HG03439 (cell line): Measurements from ENCODE around the gene FAH.
"Not testable (repeated sequence)": the region's sequence is repeated elsewhere in the genome, so short reads cannot be mapped to it uniquely, and the experiment has no call there.

ENCODE experiments used
- ATAC-seq: cut with Tn5 transposase; IDR thresholded peaks from one replicate; pipeline ENCODE4 v1.9.1; 2021; ENCODE audit warnings: mild to moderate bottlenecking, moderate library complexity; ENCODE audit not compliant: unreplicated experiment

Gene FAH

DNA sequence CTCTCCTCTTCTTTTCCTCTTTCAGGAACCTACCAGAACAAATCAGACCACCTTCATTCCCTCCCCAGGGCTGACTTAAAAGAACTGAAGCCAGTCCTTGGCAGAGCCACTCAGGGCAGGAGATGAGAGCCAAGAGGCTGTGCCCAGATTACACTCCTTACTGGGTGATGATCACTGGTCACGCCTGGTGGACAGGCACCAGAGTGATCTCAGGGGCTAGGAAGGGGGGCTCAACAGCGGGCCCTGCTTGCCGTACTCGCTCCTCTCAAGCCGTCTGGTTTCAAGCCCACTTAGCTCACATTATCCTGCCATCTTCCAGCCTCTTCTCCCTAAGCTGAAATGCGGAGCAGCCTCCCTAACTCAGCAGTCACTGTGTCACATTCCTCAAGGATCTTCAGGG, 1.7 kb upstream of the FAH start:
- ATAC-seq = no peak

DNA sequence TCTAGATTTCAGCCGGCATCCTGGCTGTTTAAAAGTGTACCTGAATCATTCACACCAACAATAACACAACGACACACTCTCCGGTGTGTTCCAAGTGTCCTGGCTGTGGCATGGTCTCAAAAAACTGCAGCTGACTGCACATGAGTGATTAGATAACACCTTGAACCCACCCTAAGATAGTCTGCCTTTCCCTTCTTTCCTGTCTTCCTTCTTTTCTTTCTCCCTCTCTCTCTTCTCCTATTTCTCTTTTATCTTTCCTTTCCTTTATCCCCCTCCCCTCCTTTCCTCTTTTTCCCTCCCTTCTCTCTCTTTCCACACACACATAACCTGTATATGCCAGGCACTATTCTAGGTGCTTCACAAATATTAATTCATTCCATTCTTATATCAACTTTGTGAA, 1.2 kb upstream of the FAH start:
- ATAC-seq = no peak

DNA sequence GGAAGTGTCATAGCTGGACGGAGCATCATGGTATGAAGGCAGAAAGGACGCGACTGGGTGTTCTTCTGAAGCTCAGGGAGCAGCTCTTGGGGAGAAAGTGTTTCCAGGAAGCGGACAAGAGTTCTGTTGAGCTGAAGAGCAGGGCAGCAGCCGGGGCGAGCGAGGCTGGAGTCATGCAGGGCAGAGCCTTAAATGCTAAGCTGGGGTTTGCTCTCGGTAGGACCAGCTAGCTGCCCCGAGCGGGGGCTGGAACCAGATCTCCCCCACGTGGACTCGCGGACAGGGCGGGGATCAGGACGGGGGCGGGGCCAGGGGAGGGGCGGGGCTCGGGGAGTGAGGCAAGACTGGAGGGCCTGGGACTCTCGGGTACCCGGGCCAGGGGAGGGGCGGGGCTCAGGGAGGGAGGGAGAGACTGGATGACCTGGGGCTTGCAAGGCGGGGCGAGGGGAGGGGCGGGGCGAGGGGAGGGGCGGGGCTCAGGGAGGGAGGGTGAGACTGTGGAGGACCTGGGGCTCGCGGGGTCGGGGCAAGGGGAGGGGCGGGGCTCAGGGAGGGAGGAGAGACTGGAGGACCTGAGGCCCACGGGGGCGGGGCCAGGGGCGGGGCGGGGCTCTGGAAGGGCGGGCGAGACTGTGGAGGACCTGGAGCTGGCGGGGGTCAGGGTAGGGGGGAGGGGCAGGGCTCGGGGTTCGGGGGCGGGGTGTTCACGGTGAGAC, 461 bp upstream of the FAH start:
- peak; percentile 52 for ATAC-seq

DNA sequence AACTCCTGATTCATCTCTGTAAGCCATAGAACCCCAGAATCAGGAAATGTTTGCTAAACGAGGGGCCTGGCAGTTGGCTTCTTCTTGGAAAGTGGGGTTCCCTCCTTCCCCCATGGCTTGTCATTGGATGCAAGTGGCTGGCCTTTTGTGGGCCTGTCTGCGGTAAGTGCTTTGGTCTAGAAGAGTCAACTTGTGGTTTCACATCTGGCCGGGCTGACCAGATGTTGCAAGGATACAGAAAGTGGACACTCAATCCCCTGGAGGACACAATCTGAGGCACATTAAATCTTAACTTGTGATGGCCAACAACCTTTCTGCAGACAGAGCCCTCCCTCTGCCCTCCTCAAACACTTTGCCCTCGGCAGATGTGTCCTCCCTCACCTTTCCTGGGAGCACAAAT, 1.1 kb downstream of the FAH start:
- no peak for ATAC-seq

DNA sequence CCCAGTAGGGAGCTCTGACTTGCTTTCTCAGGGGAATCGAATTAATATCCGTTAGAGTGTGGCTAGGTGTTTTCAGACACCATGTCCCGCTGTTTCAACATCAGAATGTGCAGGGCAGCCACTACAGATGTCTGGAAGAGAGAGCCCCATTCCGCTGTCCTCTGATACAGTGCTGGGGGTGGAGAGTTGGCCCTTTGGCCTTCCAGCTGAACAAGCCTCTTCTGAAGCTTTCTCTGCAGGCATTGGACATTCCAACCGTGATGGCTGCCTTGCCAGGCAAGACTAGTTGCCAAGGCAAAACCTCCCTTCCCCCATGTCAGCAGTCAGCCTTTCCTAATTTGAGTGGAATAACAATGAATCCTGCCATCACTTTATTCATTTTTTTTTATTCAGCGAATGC, 1.5 kb downstream of the FAH start:
- ATAC-seq = no peak

DNA sequence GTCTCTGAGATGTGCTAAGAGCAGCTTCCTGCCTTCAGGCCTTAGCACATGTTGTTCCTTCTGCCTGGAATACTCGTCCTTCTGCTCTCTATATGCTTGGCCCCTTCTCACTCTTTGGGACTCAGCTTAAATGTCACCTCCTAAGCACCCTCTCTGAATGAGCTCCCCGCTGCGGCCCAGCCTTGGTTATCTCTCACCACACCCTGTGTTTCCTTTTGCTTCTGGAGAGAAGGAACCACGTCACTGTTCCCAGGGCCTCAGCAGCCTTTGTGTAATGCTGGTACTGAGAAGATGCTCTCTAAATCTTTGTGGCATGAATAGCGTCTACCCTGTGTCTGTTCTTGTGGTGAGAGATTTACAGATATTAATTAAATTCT, 2.2 kb downstream of the FAH start:
- ATAC-seq = no peak

DNA sequence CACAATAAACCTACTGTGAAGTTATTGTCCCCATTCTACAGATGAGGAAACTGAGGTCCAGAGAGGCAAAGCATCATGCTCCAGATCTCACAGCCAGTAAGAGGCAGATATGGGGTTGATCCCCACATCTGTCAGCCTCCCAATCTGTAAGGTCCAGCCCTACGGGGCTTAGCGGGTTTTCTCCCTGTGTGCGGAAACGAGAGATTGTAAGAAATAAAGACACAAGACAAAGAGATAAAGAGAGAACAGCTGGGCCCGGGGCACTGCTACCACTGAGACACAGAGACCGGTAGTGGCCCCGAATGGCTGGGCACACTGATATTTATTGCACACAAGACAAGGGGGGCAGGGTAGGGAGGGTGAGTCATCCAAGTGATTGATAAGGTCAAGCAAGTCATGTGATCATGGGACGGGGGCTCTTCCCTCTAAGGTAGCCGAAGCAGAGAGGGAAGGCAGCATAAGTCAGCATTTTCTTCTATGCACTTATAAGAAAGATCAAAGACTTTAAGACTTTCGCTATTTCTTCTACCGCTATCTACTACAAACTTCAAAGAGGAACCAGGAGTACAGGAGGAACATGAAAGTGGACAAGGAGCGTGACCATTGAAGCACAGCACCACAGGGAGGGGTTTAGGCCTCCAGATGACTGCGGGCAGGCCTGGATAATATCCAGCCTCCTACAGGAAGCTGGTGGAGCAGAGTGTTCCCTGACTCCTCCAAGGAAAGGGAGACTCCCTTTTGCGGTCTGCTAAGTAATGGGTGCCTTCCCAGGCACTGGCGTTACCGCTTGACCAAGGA, 2.8 kb downstream of the FAH start:
- not testable (repeated sequence) for ATAC-seq

DNA sequence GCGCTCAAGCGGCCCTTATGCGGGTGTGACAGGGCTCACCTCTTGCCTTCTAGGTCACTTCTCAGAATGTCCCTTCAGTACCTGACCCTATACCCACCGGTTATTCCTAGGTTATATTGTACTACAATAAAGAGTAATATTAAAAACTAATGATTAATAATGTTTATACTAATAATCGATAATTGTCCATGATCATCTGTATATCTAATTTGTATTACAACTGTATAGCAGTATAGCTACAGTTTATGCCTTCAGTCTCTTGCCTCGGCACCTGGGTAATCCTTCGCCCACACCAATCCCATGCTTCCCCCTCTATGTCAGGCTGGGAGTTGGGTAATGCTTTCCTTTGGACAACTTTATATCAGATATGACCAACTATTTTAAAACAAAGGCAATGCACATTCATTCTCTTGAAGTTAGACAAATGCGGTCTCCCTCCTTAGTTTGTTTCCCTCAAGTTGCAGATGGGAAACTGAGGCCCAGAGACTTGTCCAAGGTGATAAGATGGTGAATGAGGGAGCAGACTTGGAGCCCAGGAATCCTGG, 3.4 kb downstream of the FAH start:
- ATAC-seq = no peak

DNA sequence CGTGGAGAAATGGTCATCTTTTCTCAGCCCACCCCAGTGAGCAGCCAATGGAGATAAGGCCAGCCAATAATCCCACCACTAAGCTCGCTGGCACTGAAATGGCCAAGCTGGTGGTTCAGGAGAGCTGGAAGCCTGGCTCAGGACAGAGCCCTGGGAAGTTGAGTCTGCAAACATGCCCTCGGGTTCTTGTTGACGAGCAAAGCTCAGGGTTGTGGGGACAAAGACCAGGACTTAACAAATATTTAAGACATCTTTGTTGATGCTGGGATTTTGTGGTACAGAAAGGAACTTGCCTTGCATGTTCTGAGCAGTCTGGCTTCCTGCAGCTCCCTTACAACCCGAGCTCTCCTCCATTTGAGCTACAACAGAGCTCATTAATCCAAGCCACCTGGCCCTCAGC, 4.4 kb downstream of the FAH start:
- no peak for ATAC-seq

DNA sequence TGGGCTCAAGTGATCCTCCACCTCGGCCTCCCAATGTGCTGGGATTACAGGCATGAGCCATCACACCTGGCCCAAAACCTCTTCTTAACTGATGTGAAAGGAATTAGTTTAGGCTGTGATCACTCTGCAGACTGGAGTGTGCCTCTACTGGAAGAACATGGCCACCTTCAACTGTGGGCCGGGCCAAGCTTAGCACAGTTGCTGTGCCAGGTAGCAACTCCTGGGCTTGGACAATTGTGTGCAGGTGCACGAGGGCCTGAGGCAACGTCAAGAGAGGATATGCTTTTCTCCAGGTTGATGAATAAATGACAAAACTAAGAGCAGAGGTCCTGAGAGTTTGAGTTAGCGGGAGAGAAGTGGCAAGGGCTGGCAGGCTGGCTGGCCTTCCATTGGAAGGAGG, 6.5 kb downstream of the FAH start:
- no peak for ATAC-seq

DNA sequence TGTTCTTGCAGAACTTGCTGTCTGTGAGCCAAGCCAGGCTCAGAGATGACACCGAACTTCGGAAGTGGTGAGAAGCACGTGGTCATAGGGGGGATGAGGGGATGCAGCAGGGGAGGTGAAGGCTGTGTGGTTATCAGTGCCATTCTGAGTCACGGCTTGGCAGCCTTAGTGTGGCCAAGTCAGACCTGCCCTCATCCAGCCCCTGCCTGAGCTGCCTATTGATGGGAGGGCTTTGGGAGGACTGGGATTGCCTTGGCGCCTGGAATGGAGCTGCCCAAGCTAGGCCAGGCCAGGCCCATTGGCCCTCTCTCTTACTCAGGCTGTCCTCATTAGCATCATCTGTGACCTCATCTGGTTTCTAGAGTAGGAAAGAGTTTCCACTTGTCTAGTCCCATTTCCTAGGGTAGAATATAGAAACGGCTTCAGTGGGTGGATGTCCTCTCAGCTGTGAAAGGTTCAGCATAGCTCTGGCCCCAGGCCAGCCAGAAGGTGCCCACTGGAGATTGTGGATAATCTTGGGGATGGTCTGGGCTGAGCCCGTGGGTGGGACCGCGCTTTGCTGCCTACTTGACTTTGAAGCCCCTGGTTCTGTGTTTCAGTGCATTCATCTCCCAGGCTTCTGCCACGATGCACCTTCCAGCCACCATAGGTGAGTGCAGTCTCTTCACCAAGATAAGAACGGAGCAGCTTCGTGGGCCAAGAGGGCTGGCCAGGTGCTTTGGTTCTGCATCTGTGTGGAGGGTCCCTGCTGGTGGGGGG, 7.2 kb downstream of the FAH start:
- no peak for ATAC-seq

DNA sequence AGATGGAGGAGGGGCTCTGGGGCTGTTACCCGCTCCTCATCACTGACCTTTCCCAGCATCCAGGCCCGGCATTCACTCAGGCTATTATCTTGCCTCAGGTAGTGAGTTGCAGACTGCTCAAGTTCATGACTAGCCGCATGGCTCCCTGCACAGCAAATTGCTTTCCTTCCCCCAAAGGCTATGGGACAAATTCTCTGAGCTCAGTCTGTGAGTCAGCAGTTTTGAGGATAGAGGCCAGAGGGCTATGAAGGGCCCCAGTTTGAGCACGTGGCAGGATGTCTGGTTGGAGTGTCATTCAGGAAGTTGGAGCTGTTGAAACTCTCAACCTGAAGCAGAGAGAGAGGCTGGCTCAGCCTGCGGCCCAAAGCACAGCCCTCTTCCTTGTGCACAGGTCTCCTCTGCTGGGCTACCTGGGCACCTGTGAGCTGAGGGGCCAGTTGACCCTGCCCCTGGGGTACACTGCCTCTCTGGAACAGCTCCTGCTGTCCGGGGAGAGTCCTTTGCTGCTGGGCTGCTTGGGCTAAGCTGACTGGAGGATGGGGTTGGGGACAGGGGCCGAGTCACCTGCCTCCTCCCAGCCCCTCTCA, 7.9 kb downstream of the FAH start:
- no peak for ATAC-seq

DNA sequence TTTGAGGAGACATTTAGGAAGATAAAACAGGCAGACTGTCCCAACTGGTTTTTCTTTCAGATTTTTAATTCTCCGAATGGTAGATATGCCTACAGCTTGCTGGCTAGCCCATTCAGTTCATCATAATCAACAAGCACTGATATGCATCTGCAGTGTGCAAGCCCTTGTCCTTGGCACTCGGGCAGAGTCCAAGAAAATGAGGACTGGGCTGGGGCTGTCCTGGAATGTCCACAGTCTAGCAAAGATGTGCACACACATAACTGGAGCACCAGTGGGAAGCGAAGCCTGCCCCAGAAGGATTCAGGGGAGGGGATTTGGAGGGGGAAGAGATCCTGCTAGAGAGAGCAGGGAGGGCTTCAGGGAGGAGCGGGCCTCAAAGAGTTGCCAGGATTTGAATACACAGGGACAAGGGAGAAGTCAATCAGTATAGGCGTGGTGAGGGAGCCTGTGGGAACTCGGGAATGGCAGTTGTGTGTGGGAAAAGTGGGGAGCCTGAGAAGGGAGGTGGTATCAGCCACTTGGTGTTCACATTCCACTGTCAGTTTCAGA, 8.7 kb downstream of the FAH start:
- no peak for ATAC-seq

DNA sequence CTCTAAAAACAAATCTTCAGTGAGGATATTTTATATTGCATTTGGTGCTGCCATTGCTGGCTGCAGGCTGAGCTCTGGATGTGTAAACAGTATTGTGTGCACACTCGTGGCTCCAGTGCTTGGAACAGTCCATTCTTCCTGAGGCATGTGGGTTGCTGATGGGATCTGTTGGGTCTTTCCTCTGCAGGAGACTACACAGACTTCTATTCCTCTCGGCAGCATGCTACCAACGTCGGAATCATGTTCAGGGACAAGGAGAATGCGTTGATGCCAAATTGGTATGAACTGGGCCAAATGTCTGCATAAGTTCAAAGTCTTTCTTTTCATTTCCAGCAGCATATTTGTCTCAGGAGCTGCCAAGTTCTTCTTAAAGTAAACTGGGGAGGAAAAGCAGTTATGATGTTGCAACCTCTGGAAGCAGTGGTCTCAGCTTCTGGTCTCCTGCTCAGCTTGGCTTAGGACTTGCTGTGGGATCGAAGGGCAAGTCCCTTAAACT, 9.3 kb downstream of the FAH start:
- ATAC-seq = no peak

DNA sequence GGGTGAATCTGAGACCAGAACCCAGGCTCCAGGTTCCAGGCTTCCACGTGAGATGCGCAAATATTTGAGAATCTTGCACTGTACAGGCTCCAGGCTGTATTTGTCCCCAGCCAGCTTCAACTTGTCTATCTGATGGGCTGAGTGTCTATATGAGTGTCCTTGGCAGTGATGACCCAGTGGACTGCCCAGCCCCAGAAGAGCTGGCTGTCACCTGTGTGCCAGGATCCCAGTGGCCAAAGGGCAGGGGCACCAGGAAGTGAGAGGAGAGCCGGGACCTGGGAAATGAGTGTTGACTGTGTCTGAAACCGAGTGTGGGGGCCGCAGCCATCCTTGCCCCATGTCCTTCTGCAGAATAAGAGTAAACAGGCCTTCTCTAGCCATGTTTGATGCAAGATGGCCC, 10.4 kb downstream of the FAH start:
- ATAC-seq = no peak

DNA sequence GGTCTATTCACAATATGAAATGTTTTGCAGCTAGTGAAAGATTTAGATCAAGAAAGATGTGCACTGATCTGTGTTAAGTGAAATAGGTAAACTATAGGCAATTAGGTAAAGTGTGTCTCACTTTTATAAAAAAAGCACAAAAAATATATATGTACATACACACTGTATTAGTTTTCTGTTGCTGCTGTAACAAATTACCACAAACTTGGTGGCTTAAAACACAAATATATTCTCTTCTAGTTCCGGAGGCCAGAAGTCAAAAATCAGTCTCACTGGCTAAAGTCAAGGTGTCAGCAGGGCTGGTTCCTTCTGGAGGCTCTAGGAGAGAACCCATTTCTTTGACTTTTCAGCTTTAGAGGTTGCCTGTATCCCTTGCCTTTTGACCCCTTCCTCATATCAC, 11.1 kb downstream of the FAH start:
- ATAC-seq = no peak

DNA sequence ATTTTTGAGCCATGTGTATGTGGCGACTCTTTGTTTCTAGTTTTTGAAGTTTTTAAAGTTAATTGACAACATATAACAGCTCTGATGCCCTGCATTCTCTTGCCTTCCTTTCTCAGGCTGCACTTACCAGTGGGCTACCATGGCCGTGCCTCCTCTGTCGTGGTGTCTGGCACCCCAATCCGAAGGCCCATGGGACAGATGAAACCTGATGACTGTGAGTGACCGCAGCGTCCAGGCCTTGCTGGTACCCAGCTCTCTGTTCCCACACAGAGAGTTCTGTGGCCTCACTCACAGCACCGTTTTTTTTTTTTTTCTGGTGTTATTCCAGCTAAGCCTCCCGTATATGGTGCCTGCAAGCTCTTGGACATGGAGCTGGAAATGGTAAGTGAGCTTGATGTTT, 15.1 kb downstream of the FAH start:
- ATAC-seq = no peak

DNA sequence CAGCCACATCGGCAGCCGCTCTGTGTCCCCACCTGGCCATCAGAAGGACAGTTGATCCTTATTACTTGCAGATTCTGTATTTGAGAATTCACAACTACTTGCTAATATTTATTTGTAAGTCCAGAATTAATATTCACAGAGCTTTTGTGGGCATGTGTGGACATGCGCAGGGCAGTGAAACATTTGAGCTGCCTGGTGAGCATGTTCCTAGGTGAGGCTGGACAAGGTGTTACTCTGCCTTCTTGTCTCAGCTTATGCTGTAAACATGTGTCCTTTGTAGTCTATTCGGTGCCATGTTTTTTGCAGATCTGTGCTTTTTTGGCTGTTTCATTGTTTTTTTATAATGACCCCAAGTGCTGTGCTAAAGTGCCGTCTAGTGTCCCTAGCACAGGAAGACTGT, 15.6 kb downstream of the FAH start:
- no peak for ATAC-seq

DNA sequence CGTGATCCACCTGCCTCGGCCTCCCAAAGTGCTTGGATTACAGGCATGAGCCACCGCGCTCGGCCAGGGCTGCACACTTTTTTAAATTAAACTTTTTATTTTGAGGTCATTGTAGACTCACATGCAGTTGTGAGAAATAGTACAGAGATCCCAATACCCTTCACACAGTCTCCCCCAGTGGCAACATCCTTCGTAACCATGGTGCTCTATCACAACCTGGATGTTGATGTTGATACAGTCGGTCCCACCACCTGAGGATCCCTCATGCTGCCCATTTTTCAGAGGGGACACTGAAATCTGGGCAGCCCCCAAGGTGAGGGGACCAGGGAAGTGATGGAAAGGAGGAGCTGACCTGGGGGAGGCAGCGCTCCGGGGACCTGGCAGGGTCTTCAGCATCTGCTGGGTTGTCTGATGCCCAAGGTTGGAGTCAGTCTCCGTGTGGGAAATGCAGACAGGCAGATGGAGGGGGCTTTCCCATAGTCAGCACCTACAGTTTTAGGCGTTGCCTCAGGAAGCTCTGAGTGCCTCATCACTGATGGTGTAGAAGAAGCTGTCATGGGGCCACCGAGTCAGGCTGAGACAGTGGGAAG, 17.1 kb downstream of the FAH start:
- ATAC-seq = no peak

DNA sequence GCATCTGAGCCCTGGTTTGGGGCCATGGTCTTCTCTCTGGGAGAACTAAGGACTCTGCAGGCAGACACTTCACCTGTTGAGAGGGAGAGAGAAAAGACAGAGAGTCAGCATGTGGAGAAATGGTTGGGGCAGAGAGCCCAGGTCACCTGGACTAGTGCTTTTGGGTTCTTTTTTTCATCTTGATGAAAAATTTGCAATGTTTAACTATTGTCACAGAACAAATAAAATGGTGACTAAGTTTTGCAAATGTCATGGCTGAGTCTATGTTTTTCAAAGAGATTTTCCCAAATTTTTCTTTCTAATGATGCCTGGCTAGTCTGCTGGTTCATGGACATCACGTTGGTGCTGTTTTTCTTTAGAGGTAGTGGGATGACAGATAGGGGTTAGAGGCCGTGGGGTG, 17.8 kb downstream of the FAH start:
- no peak for ATAC-seq
